ENCODE results near the gene SFTPD.

Gene SFTPD

DNA sequence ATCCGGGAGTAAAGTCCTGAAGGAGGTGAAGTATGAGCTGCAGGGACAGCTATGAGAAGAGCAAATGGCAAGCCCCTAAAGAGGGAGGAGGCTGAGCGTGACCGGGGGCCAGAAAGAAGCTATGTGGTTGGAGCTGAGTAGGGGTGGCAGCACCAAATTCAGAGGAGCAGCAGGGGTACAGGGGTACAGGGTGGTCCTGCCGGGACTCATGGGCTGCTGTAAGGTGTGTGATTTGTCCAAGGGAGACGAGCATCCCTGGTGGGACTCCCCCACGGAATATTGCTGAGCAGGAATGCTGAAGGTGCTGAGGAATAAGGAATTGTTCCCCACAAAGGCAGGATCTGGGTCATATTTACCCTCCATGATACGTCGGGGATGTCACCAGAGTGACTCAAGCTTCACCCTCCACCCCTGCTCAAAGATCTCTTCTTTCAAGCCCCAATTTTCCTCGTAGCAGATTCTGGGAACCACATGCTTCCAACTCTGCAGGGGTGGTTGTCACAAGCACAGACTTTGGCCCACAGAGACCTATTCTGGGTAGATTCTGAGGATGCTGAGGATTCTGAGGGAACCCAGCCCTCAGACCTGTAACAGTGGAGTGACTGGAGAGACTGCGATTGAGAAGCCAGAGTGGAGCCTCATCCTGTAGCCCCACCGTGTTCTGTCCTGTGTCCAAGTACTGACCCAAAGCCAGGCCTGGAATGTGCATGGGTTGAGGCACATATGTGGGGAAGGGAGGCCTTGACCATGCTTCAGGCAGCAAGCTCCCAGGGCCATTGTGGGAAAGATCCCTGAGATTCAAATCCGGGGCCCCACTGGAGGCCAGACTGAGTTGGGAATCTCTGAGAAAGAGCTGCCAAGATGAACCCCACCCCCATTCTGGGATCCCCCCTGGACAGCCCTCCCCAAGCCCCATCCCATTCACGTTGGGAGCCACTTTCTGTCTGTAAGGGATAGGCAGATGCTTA, 4.2 kb downstream of the SFTPD start:
- no peak for DNase-seq

DNA sequence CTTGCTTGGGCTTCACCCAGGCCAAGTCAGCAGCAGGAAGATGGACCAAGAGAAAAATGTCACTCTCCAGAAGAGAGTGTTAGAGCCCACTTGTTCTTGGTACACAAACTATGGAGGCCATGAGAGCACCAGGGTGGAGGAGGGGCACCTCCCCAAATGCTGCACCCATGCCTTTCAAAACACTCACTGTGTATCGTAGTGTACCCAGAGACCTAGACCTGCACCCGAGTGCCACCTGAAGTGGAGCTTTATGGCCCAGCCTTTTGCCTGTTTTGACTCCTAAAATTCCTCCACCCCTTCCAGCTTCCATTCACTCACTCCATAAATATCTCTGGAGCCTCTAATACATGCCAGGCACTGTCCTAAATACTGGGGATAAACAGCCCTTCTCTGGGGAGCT, 5.0 kb downstream of the SFTPD start:
- DNase-seq = no peak

DNA sequence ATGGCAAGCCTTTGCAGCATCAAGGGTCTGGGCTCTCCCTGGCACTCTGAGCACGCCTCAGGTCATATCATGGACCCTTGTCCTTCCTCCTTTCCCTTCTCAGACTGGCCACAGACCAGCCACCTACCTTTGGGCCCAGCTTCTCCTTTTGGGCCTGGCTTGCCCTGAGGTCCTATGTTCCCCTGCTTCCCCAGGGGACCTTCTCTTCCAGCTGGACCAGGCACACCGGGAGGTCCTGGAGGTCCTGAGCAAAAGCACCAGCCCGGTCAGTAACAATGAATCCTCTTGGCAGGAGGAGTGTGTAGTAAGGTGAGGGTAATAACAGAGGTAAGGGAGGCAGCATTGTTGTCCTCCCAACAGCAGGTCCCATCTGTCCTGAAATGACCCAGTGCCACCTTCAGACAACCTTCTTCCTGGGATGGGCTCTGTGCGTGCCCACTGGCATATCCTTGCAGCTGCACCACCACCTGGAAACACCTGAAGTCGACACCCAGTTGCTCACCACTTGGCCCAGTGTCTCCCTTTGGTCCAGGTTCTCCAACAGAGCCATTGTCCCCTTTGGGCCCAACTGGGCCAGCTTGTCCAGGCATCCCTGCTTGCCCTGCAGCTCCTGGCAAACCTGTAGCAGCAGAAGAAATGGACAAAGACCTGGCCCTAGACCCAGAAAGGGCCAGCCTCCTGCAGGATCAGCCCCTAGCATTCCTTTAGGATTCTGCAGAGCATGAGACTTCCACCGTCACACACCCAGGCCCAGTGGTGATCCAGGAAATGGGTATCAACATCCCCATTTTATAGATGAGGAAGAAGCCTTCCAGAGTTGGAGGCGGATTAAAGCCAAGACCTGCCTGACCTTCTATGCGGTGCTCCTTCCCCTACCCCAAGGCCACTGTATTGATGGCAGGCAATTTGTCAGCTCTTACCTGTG, 6.4 kb downstream of the SFTPD start:
- no peak for DNase-seq

DNA sequence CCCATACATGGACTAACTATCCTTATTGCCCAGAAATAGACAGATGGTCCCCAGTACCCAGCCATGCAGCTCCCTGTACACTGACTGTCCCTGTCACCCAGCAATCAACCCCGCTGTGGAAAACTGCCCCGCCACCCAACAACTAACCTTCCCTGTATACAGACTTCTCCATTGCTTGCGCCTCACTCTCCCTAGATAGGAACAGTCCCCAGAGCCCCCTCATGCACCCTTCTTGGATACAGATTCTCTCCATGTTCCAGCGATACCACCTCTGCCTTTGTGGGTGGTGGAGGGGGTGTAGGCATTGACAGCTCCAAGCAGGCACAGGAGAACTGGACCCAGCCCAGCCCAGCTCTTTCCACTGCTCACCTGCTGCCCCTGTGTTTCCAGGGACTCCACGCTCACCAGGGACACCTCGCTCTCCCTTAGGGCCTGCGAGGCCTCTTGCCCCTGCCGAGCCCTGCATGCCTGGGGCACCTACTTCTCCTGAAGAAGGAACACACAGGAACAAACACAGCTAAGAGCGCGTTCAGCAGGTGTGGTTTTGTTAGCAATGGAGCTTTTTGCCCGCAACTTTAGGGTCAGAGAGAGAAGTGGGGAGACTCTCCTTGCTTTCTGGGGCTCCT, 7.2 kb downstream of the SFTPD start:
- DNase-seq = no peak

DNA sequence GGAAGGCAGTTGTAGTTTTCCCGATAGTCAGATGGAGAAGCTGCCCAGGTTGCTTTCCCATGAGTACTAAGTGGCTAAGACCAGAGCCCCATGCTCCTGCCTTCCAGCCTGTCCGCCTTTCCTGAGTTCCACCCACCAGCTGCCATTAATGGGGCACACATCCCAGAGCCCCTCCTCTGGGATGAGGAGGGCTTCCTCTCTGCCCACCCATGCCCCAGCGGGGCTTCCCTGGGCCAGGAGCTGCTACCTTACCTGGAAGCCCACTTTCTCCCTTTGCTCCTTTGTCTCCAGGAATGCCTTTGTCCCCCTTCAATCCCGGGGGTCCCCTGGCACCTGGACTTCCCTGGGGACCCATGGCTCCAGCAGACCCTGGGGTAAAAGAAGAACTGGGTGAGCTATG, 7.8 kb downstream of the SFTPD start:
- DNase-seq = no peak

DNA sequence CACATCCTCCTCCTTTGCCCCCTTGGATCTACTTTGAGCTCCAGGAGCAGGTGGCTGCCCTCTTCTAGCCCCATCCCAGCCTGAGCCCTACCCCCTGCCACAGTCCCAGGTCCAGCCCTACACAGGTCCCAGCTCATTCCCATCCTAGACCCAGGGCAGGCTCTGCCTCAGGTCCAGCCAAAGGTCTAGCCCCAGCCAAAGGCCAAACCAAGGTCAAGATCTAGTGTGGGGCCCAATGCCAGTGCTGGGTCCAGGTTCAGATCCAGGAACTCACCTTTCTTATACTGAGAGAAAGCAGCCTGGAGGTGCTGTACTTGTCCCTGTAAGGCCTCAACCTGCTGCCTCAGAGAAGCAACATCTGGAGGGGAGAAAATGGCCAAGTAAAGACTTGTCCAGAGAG, 8.5 kb downstream of the SFTPD start:
- DNase-seq = no peak

DNA sequence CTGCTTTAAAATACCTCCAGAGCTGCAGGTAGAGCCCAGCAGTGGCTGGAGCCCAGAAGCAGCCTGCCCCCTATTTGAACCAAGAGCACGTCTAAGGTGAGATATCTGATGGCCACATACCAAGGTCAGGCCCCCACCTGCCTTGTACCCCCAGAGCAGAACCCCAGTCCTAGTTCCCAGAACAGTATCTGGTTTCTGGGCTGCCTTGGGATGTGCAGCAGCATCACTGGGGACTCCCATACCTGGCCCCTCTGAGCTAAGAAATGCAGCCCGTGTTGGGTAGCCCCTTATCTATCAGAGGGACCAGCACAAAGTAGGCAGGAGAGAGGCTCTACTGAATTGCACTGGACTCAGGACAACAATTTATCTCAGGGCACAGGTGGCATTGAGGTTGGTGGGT, 8.9 kb downstream of the SFTPD start:
- no peak for DNase-seq

DNA sequence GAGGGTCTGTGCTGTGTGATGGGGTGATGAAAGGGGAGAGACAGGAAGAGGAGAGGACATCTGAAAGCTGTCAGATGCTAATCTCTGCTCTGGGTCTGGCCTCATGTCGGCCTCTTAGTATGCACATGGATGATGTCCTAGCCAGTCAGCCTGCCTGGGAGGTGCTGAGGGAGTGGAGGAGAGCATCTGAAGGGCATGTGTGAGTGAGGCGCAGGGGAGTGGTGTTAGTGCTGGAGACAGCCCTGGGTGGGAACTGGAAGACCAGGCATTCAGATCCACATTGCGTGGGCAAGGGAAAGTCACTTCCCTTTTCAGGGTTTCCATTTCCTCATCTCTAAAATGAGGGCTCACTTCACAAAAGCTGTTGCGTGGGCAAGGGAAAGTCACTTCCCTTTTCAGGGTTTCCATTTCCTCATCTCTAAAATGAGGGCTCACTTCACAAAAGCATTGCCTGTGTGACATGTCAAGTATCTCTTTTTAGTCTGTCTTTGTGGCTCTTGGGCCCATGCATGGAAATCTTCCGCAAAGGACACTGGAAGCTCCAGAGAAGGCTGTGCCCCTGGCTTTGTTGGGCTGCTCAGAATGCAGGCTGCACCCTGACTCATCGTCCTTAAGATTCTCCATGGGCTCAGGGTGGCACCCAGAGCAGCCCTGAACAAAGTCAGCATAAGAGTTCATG, 10.0 kb downstream of the SFTPD start:
- DNase-seq = no peak

DNA sequence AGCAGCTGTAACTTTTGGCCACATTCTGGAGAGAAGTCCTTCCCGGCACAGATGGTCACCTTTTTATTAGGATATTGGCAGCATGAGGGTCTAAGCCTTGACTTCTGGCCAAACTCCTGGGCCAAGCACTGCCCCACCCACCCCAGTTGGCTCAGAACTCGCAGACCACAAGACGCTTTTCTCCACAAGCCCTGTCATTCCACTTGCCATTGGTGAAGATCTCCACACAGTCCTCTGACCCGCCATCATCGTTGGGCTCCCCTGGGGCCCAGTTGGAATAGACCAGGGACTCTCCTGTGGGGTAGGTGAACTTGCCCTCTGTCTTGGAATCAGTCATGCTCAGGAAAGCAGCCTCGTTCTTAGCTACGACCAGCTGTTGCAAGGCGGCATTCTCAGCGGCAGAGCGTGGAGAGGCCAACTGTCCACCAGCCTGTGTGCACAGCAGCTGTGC, 11.2 kb downstream of the SFTPD start:
- no peak for DNase-seq

DNA sequence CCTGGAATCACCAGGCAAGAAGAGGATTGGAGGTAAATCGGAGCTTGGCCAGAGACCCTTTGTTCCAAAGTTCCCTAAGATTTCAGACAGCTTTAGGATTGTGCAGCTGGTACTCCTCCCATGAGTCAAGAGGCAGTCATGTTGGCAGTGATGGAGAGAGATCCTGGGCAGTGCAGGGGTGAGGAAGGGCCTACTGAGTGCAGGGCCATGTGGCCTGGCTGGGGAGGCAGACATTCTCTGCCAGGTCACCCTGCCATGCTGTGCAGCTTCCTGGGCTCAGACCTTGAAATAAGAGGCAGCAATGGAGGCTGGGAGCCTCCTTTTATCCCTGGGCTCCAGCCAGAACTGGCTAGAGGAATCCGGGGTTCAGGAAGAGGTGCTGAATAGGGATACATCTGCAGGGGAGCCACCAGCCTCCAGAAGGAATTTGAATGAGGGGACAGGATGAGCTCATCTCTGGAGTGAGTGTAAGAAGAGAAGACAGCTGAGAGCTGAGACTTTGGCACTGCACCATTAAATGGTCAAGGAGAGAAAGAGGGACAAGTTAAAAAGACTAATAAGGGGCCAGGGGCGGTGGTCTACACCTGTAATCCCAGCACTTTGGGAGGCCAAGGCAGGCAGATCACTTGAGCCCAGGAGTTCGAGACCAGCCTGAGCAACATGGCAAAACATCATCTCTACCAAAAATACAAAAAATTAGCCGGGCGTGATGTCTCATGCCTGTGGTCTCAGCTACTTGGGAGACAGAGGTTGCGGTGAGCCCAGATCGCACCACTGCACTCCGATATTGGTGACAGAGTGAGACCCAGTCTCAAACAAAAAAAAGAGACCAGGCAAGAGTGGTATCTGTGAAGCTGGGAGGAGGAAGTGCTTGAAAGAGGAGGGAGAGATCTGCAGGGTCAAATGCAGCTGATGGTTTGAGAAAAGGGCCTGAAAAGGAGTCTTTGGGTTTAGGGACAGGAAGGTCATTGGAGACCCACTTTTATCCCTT, 12.0 kb downstream of the SFTPD start:
- DNase-seq = no peak

DNA sequence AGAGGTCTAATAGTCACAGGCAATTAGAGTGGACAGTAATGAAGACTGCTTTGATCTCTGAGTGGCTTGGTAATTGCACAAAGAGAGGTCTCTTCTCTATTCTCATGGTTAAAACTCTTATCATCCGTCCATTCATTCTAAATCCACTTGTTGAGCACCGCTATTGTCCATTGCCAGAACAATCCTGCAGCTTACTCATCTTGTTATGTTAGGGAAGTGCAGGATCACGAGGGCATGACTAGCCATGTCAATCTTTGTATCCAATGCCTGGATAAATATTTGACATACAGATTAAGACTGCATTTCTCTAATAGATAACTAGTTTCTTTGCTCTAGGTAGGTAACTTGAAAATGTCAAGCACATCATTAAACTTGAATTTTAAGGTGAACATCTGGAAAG, 14.9 kb downstream of the SFTPD start:
- no peak for DNase-seq

DNA sequence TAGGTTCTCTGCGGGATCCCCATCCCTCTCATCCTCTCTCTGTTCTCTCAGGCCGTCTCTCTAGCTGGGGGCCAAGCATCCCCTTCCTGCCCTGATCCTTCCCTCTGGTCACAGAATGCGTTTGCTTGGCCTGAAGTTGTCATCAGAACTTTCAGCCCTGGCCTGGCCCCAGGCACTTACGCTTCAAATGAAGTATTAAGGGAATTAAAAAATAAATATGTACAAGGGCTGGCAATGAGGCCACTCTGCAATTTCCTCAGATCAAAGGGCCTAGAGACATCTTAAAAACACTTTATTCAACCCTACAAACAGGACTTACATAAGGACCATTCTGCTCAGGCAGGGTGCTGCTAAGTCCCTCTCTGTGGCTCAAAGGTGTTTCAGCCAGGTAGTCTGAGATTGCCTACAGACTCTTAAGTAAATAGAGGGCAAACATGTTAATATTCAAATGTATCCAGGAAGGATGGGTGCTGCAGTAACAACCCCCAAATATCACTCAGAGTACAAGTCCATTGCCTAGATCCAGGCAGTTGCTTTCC, 16.0 kb downstream of the SFTPD start:
- DNase-seq = no peak

DNA sequence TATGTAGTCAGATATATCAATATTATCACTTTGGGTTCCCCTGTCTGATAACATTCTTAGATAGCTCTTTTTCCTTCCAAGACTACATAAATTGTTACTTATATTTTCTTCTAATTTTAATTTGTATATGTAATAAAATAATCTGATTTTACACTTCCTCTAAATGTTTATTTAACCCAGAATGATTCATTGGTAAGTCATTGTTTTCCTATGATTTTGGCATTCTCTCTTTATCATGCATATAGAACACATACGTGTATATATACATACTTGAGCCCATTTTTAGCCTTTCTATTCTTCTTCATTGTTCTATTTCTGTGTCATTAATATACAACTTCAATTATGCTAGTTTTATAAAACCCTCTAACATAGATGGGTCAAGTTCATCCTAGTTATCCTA, 16.6 kb downstream of the SFTPD start:
- no peak for DNase-seq

DNA sequence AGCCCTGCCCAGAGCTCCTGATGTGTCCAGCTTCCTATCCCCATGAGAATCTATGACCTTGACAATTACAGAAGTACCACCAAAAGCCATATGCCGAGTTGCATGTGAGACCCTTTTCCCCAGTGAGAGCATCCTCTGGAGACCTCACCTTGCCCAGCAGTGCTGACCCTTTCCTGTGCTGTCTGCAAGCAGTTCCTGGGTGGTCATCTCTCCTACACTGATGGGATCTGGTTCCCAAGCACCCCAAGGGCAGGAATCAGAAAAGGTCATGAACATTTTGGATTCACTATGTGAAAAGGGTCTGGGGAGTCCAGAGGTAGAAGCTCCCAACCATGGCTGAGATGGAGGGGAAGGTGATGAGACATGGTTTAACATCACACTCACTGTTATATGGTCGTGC, 18.2 kb downstream of the SFTPD start:
- DNase-seq = no peak

DNA sequence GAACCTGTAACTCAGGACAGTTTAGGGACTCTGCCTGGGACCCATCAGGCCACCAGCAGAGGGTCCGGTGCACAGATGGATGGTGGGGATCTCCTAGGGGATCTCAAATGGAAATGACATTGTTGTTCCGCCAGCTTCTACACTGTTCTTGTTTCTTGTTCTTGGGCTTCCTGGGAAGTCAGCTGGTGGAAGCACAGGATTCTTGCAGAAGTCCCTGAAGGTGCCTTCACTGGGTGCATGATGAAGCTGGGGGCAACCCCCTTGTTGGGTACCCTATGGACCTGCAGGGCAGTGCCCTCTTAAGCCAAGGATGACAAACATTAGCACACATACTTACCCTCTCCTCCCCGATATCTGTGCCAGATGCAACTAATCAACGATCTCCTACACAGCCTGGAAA, 18.6 kb downstream of the SFTPD start:
- no peak for DNase-seq

DNA sequence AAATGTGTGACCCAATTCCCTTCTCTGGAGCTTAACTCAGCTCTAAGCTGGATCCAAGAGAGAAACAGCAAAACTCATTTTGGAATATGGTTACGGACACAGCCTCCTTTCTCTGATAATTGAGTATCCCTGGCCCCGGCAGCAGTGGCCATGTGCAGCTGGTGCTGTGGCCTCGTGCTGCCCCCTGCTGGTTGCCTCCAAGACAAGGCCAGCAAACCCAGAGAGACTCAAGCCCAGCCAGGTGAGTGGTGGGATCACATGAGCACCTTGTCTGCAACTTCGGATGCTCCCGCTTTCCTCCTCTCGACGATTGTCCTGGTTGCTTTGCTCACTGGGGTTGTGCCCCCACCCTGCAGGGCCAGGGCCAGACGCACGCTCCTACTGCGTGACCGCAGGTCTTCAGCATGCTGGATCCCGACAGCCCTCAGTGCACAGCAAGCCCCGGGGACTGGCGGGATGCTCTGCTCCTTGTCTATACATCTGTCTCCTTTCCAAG, 19.4 kb downstream of the SFTPD start:
- no peak for DNase-seq

DNA sequence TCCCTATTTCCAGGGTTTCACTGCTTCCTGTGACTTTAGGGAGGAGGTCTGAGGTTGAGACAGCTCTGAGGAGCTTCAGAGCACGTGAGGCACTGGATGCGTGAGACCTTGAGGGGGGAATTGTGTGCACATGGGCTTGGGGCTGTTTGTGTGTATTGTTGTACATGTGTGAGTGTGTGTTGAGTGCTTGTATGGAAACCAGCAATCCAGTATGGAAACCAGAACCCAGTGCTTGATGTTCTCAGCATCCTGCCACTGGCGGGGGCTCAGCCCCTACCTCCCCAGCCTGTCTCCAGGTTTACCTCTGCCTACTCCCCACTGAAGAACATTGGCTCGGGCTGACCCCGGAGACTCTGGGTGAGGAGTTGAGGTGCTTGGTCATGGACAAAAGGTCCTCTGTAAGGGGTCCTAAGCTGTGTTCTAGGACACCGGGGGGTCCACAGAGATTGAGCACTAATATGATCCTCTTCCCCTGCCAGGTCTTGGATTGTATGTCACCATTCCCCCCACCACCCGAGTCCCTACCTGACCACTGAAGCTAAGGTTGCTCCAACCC, 20.8 kb downstream of the SFTPD start:
- no peak for DNase-seq

DNA sequence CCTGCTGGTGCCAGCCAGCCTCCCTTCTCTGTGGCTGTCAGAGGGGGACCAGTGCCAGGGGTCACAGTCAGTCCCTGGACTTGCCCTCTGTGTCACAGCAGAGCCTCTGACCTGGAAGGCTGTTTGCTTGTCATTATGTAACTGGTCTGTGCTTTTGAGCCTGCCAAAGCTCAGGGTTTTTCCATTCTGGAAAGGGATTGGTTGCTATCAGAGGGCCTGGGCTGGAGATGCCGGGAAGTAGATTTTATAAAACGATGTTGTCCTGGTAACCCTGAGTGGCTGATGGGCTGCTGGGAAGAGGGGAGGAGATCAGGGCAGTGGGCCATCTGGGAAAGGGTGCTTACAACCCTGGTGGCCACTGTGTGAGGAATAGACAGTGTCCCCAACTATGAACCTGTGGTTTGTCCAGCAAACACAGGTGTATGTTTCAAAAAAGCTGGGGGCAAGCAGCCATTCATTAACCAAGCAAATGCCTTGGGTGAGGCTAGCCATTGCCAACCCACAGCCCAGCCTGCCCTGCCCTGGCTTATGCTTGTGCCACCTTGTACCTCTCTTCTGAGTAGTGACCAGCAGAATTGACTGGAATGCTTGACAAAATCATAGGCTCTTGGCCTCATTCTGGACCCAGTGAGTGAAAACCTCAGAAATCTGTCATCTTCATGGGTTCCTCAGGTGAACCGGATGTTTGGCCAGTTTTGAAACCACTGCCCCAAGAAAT, 21.6 kb downstream of the SFTPD start:
- no peak for DNase-seq

DNA sequence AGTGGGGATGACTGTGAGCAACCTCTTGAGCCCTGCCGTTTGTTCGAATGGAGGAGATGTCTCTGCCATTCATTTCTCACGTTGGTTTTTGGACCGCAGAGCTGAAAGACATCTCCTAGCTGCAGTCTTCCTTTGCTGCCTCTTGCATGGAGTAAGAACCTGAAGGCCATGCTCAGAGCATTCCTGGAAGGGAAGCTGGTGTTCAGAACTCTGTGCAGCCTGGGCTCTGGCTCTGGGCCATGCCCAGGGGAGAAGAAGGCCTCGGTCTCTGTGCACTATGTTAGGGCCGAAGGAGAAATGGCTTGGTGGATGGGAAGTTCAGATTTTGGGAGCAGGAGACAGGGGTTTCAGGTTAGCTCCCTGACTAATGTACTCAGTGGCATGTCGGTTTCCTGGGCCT, 22.9 kb downstream of the SFTPD start:
- no peak for DNase-seq

DNA sequence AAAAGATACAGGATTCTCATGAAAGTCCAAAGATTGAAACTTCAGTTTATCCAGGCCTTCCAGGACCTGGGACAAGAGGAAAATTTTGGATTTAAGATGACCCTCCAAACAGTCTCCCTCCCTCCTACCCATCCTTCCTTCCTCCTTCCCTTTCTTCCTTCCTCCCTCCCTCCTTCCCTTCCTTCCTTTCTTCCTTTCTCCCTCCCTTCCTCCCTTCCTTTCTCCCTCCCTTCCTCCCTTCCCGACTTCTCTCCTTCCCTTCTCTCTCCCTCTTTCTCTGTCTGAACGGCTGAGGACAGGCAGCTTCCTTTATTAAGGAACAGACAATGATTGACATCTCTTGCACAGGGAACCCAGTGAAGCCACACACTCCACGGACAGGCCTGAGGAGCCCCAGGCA, 23.3 kb downstream of the SFTPD start:
- no peak for DNase-seq
